Measurements from ENCODE around the gene FAM53A. TPM values are rescaled to one million over a fixed set of nuclear protein-coding genes. Genes with fewer than 3 reads are reported as not detected.

The FAM53A gene
- polyA plus RNA-seq, 6 donors from 2014 or later: 1.5 to 2.9 (median 2.4) TPM

DNA sequence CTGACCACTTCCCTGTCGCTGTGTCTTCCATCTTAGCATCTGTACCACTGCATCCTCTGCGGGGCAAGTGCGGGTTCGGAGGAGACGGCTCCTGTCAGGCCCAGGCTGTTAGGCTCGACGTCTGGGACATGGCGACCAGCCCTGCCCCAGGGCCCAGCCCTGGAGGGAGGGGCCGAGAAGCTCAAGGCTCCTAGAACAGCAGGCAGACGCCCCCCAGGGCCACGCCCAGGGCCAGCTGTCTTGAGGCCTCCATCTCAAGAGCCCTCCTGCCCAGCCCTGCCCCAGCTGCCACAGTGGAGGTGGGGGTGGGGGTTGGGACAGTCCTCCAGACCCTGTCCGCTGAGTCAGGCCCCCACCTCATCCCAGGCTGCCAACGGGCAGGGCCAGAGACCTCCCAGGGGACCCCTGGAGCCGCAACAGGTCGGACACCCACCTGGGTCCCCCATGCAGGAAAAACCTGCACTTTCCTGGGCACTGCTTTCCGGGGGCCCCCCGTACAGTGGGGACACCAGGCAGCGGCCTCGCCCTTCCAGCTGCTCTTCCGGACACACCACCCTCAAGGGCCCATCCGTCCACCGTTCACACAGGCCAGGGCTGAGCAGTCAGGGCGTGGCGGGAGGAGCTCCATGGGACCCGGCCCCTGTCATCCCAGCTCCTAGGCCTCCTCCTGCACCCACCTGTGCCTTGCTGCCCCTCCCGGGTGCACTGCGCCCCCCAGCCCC, 83.1 kb downstream of the FAM53A start:
- no peak overlapping the region for H3K27ac Mint-ChIP-seq
- peaks cover 7 to 12% (median 8%) of the 10 kb centered on the region in 3 donors for H3K4me1 Mint-ChIP-seq
- H3K27me3 Mint-ChIP-seq: peaks cover 0 to 19% (median 8%) of the 10 kb centered on the region in 3 donors
- no peaks in the 10 kb centered on the region for H3K36me3 Mint-ChIP-seq
- H3K4me3 Mint-ChIP-seq: peak overlapping the region in 2 of 8 donors; percentile 51 to 75
- H3K9me3 Mint-ChIP-seq: peaks cover 0 to 3% (median 0%) of the 10 kb centered on the region in 7 donors
- DNase-seq: no peak
- ATAC-seq (ENCODE audit: low read depth in 2 of 2): no peak

DNA sequence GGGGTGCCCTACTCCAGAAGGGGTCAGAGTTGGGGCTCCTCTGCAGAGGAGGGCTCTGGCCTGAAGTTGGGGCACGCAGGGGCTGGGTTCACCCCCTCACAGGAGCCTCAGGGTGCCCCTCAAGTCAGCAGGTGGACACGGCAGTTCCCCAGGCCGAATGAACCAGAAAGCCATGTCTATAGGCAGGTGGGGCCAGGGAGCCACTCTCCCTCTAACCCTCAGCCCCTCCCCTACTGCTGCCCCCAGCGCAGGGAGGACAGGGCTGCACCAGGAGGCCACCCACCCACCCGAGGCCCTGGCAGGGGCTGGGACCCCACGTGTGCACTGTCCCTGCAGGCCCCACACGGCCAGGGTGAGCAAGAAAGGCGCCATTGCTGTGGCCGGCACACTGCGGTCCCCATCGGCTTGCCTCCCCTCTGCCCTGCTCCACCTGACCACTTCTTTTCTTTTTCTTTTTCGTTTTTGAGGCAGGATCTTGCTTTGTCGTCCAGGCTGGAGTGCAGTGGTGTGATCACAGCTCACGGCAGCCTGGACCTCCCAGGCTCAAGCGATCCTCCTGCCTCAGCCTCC, 83.8 kb downstream of the FAM53A start:
- no peak for DNase-seq
- no peak for ATAC-seq (ENCODE audit: low read depth in 2 of 2)
- Mint-ChIP-seq H3K4me1 (peaks cover 4 to 8% (median 8%) of the 10 kb centered on the region in 3 donors), H3K27me3 (peaks cover 0 to 19% (median 8%) of the 10 kb centered on the region in 3 donors), H3K9me3 (peaks cover 0 to 3% (median 0%) of the 10 kb centered on the region in 7 donors), H3K4me3 (peak overlapping the region in 1 of 8 donors; percentile 51), H3K36me3 (no peaks in the 10 kb centered on the region), H3K27ac (no peak overlapping the region)

DNA sequence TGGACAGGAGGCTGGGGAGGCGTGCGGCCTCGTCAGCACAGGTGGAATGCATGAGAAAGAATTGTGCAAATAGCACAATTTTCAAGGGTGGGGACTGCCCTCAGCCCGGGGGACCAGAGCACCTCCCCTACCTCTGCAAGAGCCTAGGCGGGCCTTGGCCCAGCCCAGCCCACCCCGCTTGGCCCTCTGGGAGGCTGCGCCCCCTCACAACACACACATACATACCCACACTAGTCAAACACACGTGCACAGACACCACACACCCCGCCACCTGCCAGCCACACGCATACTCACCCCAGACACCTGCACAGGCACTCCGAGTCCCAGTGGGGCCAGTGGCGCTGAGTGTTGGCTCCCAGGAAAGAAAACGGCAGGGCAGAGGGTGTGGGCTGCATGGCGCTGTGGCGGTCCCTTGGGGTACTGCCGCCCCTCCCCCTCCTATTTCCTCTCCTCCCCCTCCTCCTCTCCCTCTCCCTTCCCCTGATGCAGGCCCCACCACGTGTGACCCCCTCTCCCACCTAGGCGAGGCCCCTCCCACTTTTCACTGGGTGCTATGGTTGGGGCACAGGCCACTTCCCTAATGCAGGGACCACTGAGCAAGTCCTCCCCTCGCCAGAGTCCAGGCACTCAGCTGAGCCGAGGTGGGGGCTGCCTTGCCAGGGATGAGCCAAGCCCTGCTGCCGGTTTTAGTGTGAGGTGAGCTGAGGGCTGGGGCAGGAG, 84.5 kb downstream of the FAM53A start:
- ATAC-seq (ENCODE audit: low read depth in 2 of 2) (no peak), DNase-seq (no peak)
- H3K27me3 Mint-ChIP-seq: peaks cover 0 to 15% (median 2%) of the 10 kb centered on the region in 3 donors
- H3K4me3 Mint-ChIP-seq: no peak overlapping the region
- no peaks in the 10 kb centered on the region for H3K36me3 Mint-ChIP-seq
- H3K9me3 Mint-ChIP-seq: peaks cover 0 to 3% (median 0%) of the 10 kb centered on the region in 7 donors
- H3K4me1 Mint-ChIP-seq: peaks cover under 1 to 5% (median 1%) of the 10 kb centered on the region in 3 donors
- H3K27ac Mint-ChIP-seq: no peak overlapping the region

DNA sequence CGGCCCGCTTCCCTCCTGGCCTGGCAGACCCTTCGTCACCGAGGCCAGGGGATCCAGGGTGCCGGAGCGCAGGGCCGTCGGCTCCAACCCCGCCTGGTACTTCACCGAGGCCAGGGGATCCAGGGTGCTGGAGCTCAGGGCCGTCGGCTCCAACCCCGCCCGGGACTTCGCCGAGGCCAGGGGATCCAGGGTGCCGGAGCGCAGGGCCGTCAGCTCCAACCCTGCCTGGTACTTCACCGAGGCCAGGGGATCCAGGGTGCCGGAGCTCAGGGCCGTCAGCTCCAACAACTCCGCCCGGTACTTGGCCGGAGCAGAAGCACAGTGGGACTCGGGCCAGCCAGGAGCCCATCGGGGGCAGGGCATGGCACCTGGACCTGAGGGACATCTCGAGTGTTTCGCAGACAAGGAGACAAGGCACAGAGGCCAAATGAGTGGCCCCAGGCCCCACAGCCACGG, 85.1 kb downstream of the FAM53A start:
- peaks cover 0 to 11% (median 4%) of the 10 kb centered on the region in 3 donors for H3K27me3 Mint-ChIP-seq
- peaks cover 0 to 3% (median 0%) of the 10 kb centered on the region in 3 donors for H3K4me1 Mint-ChIP-seq
- H3K27ac Mint-ChIP-seq: no peak overlapping the region
- H3K4me3 Mint-ChIP-seq: no peak overlapping the region
- ATAC-seq (ENCODE audit: low read depth in 2 of 2) (no peak), DNase-seq (no peak)
- no peaks in the 10 kb centered on the region for H3K36me3 Mint-ChIP-seq
- H3K9me3 Mint-ChIP-seq: peaks cover 0 to 3% (median 0%) of the 10 kb centered on the region in 7 donors

DNA sequence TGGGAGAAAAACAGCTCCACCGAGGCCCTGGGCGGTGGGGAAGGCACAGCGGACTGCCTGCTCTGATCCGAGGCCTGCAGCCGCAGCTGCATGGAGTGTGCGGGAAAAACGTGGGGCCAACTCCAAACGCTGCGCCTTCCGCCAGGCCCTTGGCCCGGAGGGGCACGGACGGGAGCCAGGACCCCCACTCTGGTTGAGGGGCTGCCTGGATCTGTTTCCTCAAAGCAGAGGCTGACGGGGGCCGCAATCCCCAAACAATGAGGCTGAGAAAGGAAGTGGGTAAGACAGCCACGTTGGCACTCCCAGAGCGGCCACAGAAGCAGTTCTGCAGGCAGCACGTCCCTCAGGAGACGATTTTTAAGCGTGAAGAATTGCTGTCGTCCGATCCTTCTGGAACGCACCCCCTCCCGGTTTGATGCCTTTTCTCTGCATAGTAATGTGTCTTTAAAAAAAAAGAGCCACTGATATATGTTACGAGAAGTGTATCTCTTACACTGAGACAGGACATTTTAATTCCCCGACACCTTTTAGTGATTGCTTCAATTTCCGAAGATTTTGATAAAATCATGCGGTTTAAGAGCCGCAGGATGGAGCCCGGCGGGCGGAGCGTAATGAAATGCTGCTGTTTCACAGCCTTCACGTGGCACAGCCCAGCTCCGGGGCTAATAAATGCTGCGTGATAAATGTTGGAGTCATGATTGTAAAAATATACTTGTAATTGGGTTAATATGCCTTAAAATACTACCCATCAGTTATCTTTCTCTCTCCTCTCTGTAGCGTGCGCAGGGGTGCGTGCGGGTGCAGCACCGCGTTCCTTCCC, 85.7 kb downstream of the FAM53A start:
- no peaks in the 10 kb centered on the region for H3K36me3 Mint-ChIP-seq
- peaks cover 0 to 3% (median 0%) of the 10 kb centered on the region in 3 donors for H3K4me1 Mint-ChIP-seq
- peaks cover 0 to 12% (median 7%) of the 10 kb centered on the region in 3 donors for H3K27me3 Mint-ChIP-seq
- peaks cover 0 to 5% (median 0%) of the 10 kb centered on the region in 7 donors for H3K9me3 Mint-ChIP-seq
- ATAC-seq (ENCODE audit: low read depth in 2 of 2) (no peak), DNase-seq (no peak)
- no peak overlapping the region for H3K27ac Mint-ChIP-seq
- no peak overlapping the region for H3K4me3 Mint-ChIP-seq

DNA sequence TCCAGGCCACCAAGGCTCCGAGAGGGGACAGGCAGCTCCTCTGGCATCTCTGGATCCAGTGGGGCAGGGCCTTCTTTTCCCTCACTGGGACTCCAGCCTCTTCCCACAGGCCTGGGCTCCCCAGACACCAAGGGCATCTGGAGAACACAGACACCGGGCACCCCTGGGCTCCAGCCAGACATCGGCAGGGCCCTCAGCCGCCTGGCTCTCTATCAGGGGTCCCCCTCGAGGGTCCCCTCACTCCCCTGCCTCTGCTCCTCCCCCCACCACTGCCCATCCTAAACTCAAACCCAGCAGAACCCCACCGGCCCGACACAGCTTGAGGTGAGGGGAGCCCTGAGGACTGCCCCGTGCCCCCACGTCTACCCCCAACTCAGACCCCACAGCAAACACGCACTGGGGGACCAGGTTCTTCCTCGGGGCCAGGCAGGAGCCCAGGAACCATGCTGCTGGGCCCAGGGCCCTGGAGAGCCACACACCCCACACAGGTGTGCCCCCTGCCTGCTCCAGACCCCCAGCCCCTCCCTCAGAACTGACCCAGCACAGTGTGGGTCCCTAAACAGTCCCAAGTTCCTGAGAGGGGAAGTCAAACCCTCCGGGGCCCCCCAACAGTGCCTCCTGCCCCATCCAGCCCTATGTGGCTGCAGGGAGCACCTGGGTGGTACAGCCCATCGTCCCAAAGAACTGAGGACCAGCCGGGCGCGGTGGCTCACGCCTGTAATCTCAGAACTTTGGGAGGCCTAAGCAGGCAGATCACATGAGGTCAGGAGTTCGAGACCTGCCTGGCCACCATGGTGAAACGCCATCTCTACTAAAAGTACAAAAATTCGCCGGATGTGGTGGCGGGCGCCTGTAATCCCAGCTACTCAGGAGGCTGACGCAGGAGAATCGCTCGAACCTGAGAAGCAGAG, 86.8 kb downstream of the FAM53A start:
- no peak for ATAC-seq (ENCODE audit: low read depth in 2 of 2)
- Mint-ChIP-seq H3K4me3 (no peak overlapping the region), H3K36me3 (no peaks in the 10 kb centered on the region), H3K27ac (peak overlapping the region in 1 of 6 donors; percentile 56), H3K9me3 (peaks cover 0 to 5% (median 0%) of the 10 kb centered on the region in 7 donors), H3K27me3 (peaks cover 0 to 12% (median 8%) of the 10 kb centered on the region in 3 donors), H3K4me1 (peaks cover 0 to 3% (median 0%) of the 10 kb centered on the region in 3 donors)
- DNase-seq: no peak

DNA sequence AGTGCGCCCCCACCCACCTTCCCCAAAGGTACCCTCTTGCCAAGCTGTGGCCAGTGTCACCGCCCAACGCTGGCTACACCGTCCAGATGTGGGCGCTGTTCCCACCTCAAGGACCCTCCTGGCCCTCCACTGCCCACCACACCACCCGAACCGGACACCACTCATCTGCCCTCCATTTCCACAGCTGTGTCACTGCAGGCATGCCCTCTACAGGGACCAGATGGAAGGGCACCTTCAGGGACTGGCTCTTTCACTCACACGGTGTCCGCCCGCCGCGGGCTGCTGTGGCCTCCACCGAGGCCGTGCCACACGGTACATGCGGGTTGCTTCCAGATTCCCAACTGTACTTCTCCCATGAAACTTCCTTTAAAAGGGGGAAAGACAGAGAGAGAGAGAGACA, 87.7 kb downstream of the FAM53A start:
- ATAC-seq (ENCODE audit: low read depth in 2 of 2): no peak
- H3K36me3 Mint-ChIP-seq: no peaks in the 10 kb centered on the region
- peaks cover 0 to 3% (median 0%) of the 10 kb centered on the region in 3 donors for H3K4me1 Mint-ChIP-seq
- H3K27me3 Mint-ChIP-seq: peaks cover under 1 to 12% (median 8%) of the 10 kb centered on the region in 3 donors
- no peak for DNase-seq
- no peak overlapping the region for H3K27ac Mint-ChIP-seq
- H3K4me3 Mint-ChIP-seq: no peak overlapping the region
- H3K9me3 Mint-ChIP-seq: peaks cover 0 to 5% (median 1%) of the 10 kb centered on the region in 7 donors

DNA sequence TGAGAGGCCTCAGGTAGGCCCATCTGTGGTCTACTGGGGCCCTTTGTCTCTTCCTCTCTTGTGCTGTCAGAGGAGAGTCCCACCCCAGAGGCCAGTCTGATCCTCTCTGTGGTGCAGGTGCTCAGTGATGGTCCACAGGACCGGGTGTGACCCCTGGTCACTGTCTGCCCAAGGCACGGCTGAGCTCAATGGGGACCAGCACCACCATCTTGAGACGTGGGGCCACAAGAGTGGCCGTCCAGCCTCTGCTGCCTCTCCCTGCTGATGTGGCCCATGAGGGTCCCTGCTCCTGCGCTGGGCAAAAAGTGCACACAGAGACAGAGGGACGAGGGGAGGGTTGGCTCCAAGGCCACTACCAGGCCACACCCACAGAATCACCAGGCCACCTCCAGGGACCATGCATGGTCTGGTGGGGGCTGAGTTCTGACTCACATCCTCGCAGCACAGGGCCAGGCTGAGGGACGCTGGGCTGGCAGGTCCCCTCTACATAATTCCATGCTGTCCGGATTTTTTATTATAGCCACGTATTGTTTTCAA, 88.3 kb downstream of the FAM53A start:
- Mint-ChIP-seq H3K27me3 (peaks cover 6 to 17% (median 12%) of the 10 kb centered on the region in 3 donors), H3K27ac (no peak overlapping the region), H3K4me3 (no peak overlapping the region), H3K9me3 (peaks cover 4 to 10% (median 6%) of the 10 kb centered on the region in 7 donors), H3K4me1 (peaks cover 0 to 3% (median 0%) of the 10 kb centered on the region in 3 donors), H3K36me3 (peaks cover 4 to 5% of the 10 kb centered on the region in 2 donors)
- DNase-seq (no peak), ATAC-seq (ENCODE audit: low read depth in 2 of 2) (no peak)

DNA sequence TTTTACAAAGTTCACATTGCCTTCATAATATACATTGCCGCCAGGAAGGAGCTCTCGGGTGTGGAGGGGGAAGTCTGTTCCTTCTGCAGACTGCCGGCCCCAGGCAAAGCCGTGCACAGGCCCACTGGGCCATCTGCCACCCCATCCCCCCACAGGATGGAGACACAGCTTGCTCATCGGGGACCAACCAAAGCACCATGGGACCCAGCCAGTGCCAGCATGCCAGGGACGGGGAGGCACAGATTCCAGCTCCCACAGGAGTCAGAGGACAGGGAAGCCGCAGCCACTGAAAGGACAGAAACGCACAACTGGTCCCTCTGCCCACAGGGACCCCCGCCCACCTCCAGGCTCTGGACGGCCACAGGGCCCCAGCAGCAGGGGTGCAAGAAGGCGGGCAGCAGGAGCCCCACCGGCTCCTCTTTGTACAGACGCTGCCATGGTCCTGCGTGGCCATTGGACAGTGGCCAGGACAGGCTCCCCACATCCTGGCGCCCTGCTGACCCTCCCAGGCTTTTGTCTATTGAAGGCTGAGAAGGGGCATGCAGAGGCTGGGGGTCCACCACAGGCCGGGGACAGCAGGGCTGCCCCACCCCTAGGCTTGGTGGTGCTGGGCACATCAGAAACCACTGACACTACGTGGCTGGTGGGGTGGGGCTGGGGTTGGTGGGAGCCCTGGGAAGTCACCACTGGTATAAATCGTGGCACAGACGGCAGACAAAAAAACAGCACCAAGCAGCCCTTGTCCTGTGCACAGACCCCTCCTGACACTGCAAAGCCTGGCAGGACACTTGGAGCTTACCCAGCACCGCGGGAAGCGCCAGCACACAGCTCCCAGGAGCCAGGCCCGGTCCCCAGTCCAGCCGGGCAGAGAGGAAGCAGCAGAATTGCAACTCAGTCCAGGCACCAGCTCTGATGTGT, 89.0 kb downstream of the FAM53A start:
- peaks cover 5 to 13% of the 10 kb centered on the region in 2 donors for H3K36me3 Mint-ChIP-seq
- H3K27me3 Mint-ChIP-seq: peaks cover 12 to 23% (median 13%) of the 10 kb centered on the region in 3 donors
- peaks cover 4 to 15% (median 12%) of the 10 kb centered on the region in 7 donors for H3K9me3 Mint-ChIP-seq
- ATAC-seq (ENCODE audit: low read depth in 2 of 2) (no peak), DNase-seq (no peak)
- no peak overlapping the region for H3K4me3 Mint-ChIP-seq
- no peak overlapping the region for H3K27ac Mint-ChIP-seq
- H3K4me1 Mint-ChIP-seq: no peaks in the 10 kb centered on the region

DNA sequence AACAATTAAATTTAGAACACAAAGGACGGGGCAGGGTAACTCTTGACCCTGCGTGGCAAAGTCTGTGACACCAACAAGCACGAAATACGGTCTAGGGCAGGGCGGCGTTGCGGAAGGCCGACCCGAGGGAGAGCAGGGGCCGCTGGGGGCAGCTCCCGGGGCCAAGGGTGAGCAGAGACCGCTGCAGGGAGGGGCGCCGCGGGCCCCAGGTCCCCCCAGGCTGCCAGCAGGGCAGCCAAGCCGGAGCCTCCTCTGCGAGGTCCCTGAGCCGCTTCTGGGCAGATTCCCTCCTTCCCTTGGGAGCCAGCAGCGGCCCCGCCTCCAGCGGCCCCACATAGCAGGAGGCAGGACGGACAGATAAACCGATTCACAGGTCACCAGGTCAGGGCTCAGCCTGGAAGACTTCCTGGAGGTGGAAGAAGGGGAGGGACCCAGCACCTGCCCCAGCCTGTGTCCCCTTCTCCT, 90.2 kb downstream of the FAM53A start:
- H3K27me3 Mint-ChIP-seq: peaks cover 12 to 24% (median 14%) of the 10 kb centered on the region in 3 donors
- no peaks in the 10 kb centered on the region for H3K4me1 Mint-ChIP-seq
- no peak overlapping the region for H3K27ac Mint-ChIP-seq
- ATAC-seq (ENCODE audit: low read depth in 2 of 2) (no peak), DNase-seq (no peak)
- no peak overlapping the region for H3K4me3 Mint-ChIP-seq
- H3K9me3 Mint-ChIP-seq: peaks cover 4 to 26% (median 22%) of the 10 kb centered on the region in 7 donors
- H3K36me3 Mint-ChIP-seq: peaks cover 5 to 19% of the 10 kb centered on the region in 2 donors

DNA sequence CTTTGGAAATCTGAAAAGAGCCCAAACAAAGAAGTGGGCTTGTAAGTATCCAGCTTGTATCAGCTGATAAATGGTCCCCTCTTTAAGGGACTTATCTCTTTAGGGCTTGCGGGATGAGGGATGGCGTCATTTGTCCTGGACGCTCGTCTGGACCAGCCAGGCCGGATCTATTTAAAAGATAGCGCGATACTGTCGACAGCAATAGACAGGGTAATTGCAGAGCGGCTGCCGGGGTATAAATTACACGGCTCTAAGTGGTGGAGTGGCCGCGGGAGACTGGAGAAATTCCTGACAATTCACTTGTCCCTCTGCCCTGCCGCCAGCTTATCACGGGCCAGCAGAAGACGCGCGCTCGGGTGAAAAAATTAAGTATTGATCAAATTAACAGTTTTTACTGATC, 90.7 kb downstream of the FAM53A start:
- Mint-ChIP-seq H3K27ac (no peak overlapping the region), H3K9me3 (peaks cover 4 to 31% (median 26%) of the 10 kb centered on the region in 7 donors), H3K36me3 (peaks cover 5 to 19% of the 10 kb centered on the region in 2 donors), H3K27me3 (peaks cover 12 to 24% (median 14%) of the 10 kb centered on the region in 3 donors), H3K4me1 (no peaks in the 10 kb centered on the region), H3K4me3 (no peak overlapping the region)
- no peak for ATAC-seq (ENCODE audit: low read depth in 2 of 2)
- DNase-seq: no peak

Measured in naive B cell (primary cell).